ENCODE measurements around the gene TNRC6A. TPM values are rescaled to one million over a fixed set of nuclear protein-coding genes. Genes with fewer than 3 reads are reported as not detected.

Gene TNRC6A
- total RNA-seq, 1 experiment from 2014 or later = 84.8 TPM

DNA sequence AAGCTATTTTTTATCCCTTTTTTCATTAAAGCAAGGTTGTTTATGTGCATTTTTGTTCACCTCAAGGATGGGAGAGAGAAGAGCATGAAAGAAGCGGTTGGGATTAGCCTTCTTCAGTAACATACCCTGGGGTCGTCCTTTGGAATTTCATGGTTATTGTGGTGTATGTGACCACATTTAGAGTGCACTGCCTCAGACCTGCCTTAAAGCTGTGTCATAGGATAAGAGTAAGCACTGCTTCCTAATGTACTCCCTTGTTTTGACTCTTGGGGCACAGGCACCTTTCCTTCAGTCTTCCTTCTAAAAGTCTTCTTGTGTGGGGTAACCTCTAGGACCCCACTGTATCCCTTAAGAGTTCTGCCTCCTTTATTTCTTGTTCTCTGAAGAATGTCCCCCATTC, 28.9 kb downstream of the TNRC6A start:
- Histone ChIP-seq H3K36me3 (ENCODE audit: low read depth) (peaks cover 31% of the 10 kb centered on the region), H3K27me3 (ENCODE audit: insufficient read depth, low read depth) (no peaks in the 10 kb centered on the region), H3K9me3 (ENCODE audit: insufficient read depth, low read depth) (no peaks in the 10 kb centered on the region), H3F3A (ENCODE audit: insufficient read depth, low read depth) (peaks cover 1% of the 10 kb centered on the region), H3K4me3 (no peak overlapping the region), H3K4me1 (replicated peaks; ENCODE audit: insufficient read depth) (no peaks in the 10 kb centered on the region), H3K9me2 (ENCODE audit: insufficient read depth) (no peaks in the 10 kb centered on the region), H3K79me2 (ENCODE audit: low read depth) (peaks cover 64% of the 10 kb centered on the region), H2AFZ (no peak overlapping the region), H4K20me1 (ENCODE audit: insufficient read depth) (peaks cover 23% of the 10 kb centered on the region), H3K4me2 (no peak overlapping the region), H3K27ac (no peak overlapping the region)
- POLR2A ChIA-PET (ENCODE audit: unreplicated experiment) = no interaction called here
- DNase-seq = no peak
- no TSS peak for BruUV-seq (replicated peaks)
- TF ChIP-seq CTCF (conservative IDR thresholded peaks at IDR 0.05) (no peak), EZH2 (IDR thresholded peaks at IDR 0.05; ENCODE audit: low read depth) (no peak)
- CTCF ChIA-PET = interaction anchor here (0.6 kb wide), 1 partner anchor 81 kb away, joined by 10 read pairs; no protein-coding TSS in a partner anchor
- intact Hi-C loops (cut with micrococcal nuclease; ENCODE audit: unreplicated experiment) = no loop called here

DNA sequence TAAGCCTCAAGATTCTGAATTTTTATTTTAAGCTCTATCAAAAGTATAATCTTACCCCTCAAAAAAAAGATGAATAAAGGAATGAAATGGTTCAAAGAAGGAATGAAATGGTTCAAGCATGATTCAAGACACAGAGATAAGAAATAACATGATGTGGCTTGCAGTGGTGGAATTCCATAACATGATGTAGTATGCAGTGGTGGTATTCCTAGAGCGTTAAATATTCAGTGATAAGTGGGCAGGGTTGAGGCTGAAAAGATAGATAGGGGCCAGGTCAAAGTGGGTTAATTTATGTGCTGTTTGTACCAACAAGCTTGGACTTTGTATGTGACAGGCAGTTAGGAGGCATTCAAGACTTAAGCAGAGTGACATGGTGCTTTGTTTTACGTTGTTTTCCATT, 29.6 kb downstream of the TNRC6A start:
- no peaks in the 10 kb centered on the region for H3K9me3 ChIP-seq (ENCODE audit: insufficient read depth, low read depth)
- no peaks in the 10 kb centered on the region; the same call in 1 of the 2 replicates for H3F3A ChIP-seq (ENCODE audit: insufficient read depth, low read depth)
- H3K9me2 ChIP-seq (ENCODE audit: insufficient read depth) = no peaks in the 10 kb centered on the region
- no peak for DNase-seq
- TF ChIP-seq EZH2 (IDR thresholded peaks at IDR 0.05; ENCODE audit: low read depth) (no peak), CTCF (conservative IDR thresholded peaks at IDR 0.05) (no peak)
- POLR2A ChIA-PET (ENCODE audit: unreplicated experiment) = no interaction called here
- intact Hi-C loops (cut with micrococcal nuclease; ENCODE audit: unreplicated experiment) = no loop called here
- H3K4me2 ChIP-seq = no peak overlapping the region
- H3K36me3 ChIP-seq (ENCODE audit: low read depth) = peaks cover 33% of the 10 kb centered on the region
- H3K27me3 ChIP-seq (ENCODE audit: insufficient read depth, low read depth) = no peaks in the 10 kb centered on the region
- H3K4me3 ChIP-seq = no peak overlapping the region
- H4K20me1 ChIP-seq (ENCODE audit: insufficient read depth) = peaks cover 22% of the 10 kb centered on the region
- no peak overlapping the region for H3K27ac ChIP-seq
- H3K4me1 ChIP-seq (replicated peaks; ENCODE audit: insufficient read depth) = no peaks in the 10 kb centered on the region
- no peak overlapping the region for H2AFZ ChIP-seq
- H3K79me2 ChIP-seq (ENCODE audit: low read depth) = peaks cover 59% of the 10 kb centered on the region
- CTCF ChIA-PET = interaction anchor here (0.6 kb wide), 1 partner anchor 82 kb away, joined by 10 read pairs; no protein-coding TSS in a partner anchor
- BruUV-seq (replicated peaks) = no TSS peak

GRCh38 chr16:24761526-24761925, 32.1 kb downstream of the TNRC6A start:
- TF ChIP-seq EZH2 (IDR thresholded peaks at IDR 0.05; ENCODE audit: low read depth) (no peak), CTCF (conservative IDR thresholded peaks at IDR 0.05) (no peak)
- CTCF ChIA-PET = interaction anchor here (0.6 kb wide), 2 partner anchors 60 to 131 kb away, joined by 9 to 12 read pairs; no protein-coding TSS in a partner anchor
- no TSS peak for BruUV-seq (replicated peaks)

More at GRCh38 chr16:24761526-24761925, 32.1 kb downstream of the TNRC6A start:
- H3K27me3 ChIP-seq (ENCODE audit: insufficient read depth, low read depth) = no peaks in the 10 kb centered on the region
- no peaks in the 10 kb centered on the region for H3K9me2 ChIP-seq (ENCODE audit: insufficient read depth)
- H3K4me1 ChIP-seq (replicated peaks; ENCODE audit: insufficient read depth) = no peaks in the 10 kb centered on the region
- POLR2A ChIA-PET (ENCODE audit: unreplicated experiment) = no interaction called here
- H3K27ac ChIP-seq = peak overlapping the region; percentile 9; the same call in 1 of the 2 replicates
- no peak overlapping the region for H3K4me2 ChIP-seq
- H4K20me1 ChIP-seq (ENCODE audit: insufficient read depth) = peaks cover 11% of the 10 kb centered on the region
- intact Hi-C loops (cut with micrococcal nuclease; ENCODE audit: unreplicated experiment) = no loop called here
- peaks cover 47% of the 10 kb centered on the region for H3K79me2 ChIP-seq (ENCODE audit: low read depth)
- peaks cover 33% of the 10 kb centered on the region for H3K36me3 ChIP-seq (ENCODE audit: low read depth)
- H2AFZ ChIP-seq = no peak overlapping the region
- no peak overlapping the region for H3K4me3 ChIP-seq
- no peaks in the 10 kb centered on the region for H3K9me3 ChIP-seq (ENCODE audit: insufficient read depth, low read depth)
- DNase-seq = no peak
- H3F3A ChIP-seq (ENCODE audit: insufficient read depth, low read depth) = no peaks in the 10 kb centered on the region; the same call in 1 of the 2 replicates
